ENCODE results near the gene DENND1A.

The DENND1A gene

DNA sequence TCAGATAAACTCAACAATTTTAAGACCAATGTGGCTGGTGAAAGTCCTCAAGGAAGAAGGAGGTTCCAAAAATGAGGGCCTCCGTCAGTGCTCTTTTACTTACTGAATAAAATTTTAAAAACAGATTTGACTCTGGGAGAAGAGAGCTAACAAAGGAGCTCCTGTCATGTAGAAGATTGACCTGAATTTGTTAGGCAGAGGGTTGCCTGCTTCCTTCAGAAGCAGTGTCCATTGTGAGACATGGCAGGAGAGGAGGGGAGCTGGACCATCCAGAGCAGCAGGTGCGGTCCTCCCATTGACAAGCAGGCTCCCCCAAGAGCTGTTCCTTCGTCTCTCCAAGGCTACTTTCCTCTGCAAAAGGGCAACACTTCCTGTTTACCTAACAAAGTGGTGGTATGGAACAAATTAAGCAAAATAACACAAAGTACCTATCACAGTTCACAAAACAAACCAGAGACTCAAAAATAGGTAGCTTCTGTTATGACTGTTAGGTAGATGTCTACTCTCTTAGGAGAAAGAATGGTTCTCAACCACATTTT lies 238.1 kb downstream of the DENND1A start:
- no peak overlapping the region for H3K27ac ChIP-seq (ENCODE audit: low read length, poor library complexity, severe bottlenecking)
- H3K4ac ChIP-seq (ENCODE audit: low read depth in 1 of 2, low read length in 2 of 2): no peak overlapping the region
- no peak for DNase-seq
- H3K9me3 ChIP-seq (ENCODE audit: control insufficient read depth, low read length): no peaks in the 10 kb centered on the region
- H3K36me3 ChIP-seq (ENCODE audit: control insufficient read depth in 1 of 2, insufficient read depth in 2 of 2, low read depth in 1 of 2, low read length in 2 of 2): no peaks in the 10 kb centered on the region
- H4K8ac ChIP-seq (ENCODE audit: low read length): no peak overlapping the region
- H2BK120ac ChIP-seq (ENCODE audit: low read depth, low read length): no peak overlapping the region
- H3K4me1 ChIP-seq (ENCODE audit: control insufficient read depth, insufficient read depth, low read depth, low read length): no peaks in the 10 kb centered on the region
- no peak overlapping the region for H2AFZ ChIP-seq (ENCODE audit: low read depth, low read length)
- H3K18ac ChIP-seq (ENCODE audit: low read depth in 1 of 2, low read length in 2 of 2): no peak overlapping the region
- H3K23ac ChIP-seq (ENCODE audit: low read length in 2 of 2): no peak overlapping the region
- H4K91ac ChIP-seq (ENCODE audit: low read length): peak overlapping the region; percentile 20
- H2BK15ac ChIP-seq (ENCODE audit: low read depth, poor library complexity, severe bottlenecking): no peak overlapping the region
- H3K4me2 ChIP-seq (ENCODE audit: low read length, poor library complexity, severe bottlenecking): no peak overlapping the region
- WGBS: 90% methylated on average over 2 of the region's 3 CpGs
- no peak overlapping the region for H2AK5ac ChIP-seq (ENCODE audit: low read length, severe bottlenecking)
- no peak overlapping the region for H3K14ac ChIP-seq (ENCODE audit: low read length in 2 of 2)
- peaks cover 3% of the 10 kb centered on the region for H3K79me1 ChIP-seq (replicated peaks; ENCODE audit: low read length, poor library complexity, severe bottlenecking)
- no peak overlapping the region for H3K4me3 ChIP-seq (ENCODE audit: insufficient read depth in 1 of 2, low read depth in 1 of 2, low read length in 2 of 2)
- H3K27me3 ChIP-seq (ENCODE audit: control insufficient read depth in 1 of 2, insufficient read depth in 1 of 2, low read length in 2 of 2): no peaks in the 10 kb centered on the region
- H2BK12ac ChIP-seq (ENCODE audit: low read length in 2 of 2): no peak overlapping the region
- no peak overlapping the region for H2BK5ac ChIP-seq (ENCODE audit: low read depth, low read length, poor library complexity, severe bottlenecking)
- no peak overlapping the region for H3K9ac ChIP-seq (ENCODE audit: low read length)

DNA sequence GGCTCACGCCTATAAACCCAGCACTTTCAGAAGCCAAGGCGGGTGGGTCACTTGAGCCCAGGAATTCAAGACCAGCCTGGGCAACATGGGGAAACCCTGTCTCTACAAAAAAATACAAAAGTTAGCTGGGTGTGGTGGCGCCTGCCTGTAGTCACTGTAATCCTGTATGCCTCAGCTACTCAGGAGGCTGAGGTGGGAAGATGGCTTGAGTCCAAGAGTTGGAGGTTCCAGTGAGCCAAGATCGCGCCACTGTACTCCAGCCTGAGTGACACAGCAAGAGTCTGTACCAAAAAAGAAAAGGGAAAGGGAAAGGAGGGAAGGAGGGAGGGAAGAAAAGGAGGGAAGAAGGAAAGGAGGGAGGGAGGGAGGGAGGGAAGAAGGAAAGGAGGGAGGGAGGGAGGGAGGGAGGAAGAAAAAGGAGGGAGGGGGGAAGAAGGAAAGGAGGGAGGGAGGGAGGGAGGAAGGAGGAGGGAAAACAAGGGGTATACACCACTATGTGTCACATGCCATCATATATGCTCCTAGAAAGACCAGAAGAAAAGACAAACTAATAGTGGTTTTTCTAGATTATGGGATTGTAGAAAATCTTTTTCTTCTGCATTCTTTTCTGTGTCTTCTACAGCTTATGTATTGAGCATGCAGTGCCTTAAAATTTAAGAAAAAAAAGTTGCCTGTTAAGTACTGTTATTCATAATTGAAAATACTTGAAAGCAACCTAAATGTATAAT lies 240.1 kb downstream of the DENND1A start:
- Histone ChIP-seq H3K9ac (ENCODE audit: low read length) (no peak overlapping the region), H3K27ac (ENCODE audit: low read length, poor library complexity, severe bottlenecking) (no peak overlapping the region), H3K36me3 (ENCODE audit: control insufficient read depth in 1 of 2, insufficient read depth in 2 of 2, low read depth in 1 of 2, low read length in 2 of 2) (no peaks in the 10 kb centered on the region), H3K14ac (ENCODE audit: low read length in 2 of 2) (no peak overlapping the region), H3K79me1 (replicated peaks; ENCODE audit: low read length, poor library complexity, severe bottlenecking) (peaks cover 3% of the 10 kb centered on the region), H3K4me2 (ENCODE audit: low read length, poor library complexity, severe bottlenecking) (no peak overlapping the region), H3K18ac (ENCODE audit: low read depth in 1 of 2, low read length in 2 of 2) (no peak overlapping the region), H3K4ac (ENCODE audit: low read depth in 1 of 2, low read length in 2 of 2) (no peak overlapping the region), H3K27me3 (ENCODE audit: control insufficient read depth in 1 of 2, insufficient read depth in 1 of 2, low read length in 2 of 2) (no peaks in the 10 kb centered on the region), H2BK5ac (ENCODE audit: low read depth, low read length, poor library complexity, severe bottlenecking) (no peak overlapping the region), H3K4me3 (ENCODE audit: insufficient read depth in 1 of 2, low read depth in 1 of 2, low read length in 2 of 2) (no peak overlapping the region), H3K23ac (ENCODE audit: low read length in 2 of 2) (no peak overlapping the region), H2AFZ (ENCODE audit: low read depth, low read length) (no peak overlapping the region), H4K91ac (ENCODE audit: low read length) (no peak overlapping the region), H2BK15ac (ENCODE audit: low read depth, poor library complexity, severe bottlenecking) (no peak overlapping the region), H2BK12ac (ENCODE audit: low read length in 2 of 2) (no peak overlapping the region), H4K8ac (ENCODE audit: low read length) (no peak overlapping the region), H3K9me3 (ENCODE audit: control insufficient read depth, low read length) (no peaks in the 10 kb centered on the region), H2BK120ac (ENCODE audit: low read depth, low read length) (no peak overlapping the region), H3K4me1 (ENCODE audit: control insufficient read depth, insufficient read depth, low read depth, low read length) (no peaks in the 10 kb centered on the region), H2AK5ac (ENCODE audit: low read length, severe bottlenecking) (no peak overlapping the region)
- WGBS: 96% methylated on average over 5 of the region's 5 CpGs
- no peak for DNase-seq

DNA sequence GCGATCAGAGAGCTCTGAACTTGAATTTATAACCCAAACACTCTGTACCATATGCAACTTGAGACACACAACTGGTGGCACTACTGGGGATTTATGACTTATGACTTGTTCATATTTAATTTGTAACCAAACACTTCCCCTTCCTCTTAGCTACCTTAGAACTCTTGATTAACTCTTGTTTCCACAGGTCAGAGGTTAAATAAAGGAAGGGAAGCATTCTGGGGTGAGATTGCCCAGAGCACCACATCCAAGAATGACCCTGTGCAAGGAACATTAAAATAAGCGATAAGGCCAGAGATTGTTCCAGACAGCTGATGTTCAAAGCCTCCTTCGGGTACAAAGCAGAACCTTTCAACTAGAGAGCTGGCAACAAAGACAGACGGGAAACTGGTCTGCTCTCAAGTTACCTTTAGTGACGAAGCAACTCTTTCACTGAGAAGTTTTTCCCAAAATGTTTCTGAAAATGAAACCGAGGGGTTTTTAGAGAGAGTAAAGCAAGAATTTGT lies 242.6 kb downstream of the DENND1A start:
- no peak overlapping the region for H3K9ac ChIP-seq (ENCODE audit: low read length)
- no peak overlapping the region for H2BK12ac ChIP-seq (ENCODE audit: low read length in 2 of 2)
- no peak overlapping the region for H3K27ac ChIP-seq (ENCODE audit: low read length, poor library complexity, severe bottlenecking)
- no peak for DNase-seq
- WGBS: 50% methylated on average over 6 of the region's 6 CpGs
- no peak overlapping the region for H2BK5ac ChIP-seq (ENCODE audit: low read depth, low read length, poor library complexity, severe bottlenecking)
- H3K4ac ChIP-seq (ENCODE audit: low read depth in 1 of 2, low read length in 2 of 2): no peak overlapping the region
- no peak overlapping the region for H2AK5ac ChIP-seq (ENCODE audit: low read length, severe bottlenecking)
- H3K79me1 ChIP-seq (replicated peaks; ENCODE audit: low read length, poor library complexity, severe bottlenecking): peaks cover 3% of the 10 kb centered on the region
- no peak overlapping the region for H3K23ac ChIP-seq (ENCODE audit: low read length in 2 of 2)
- H3K9me3 ChIP-seq (ENCODE audit: control insufficient read depth, low read length): no peaks in the 10 kb centered on the region
- no peak overlapping the region for H4K91ac ChIP-seq (ENCODE audit: low read length)
- no peak overlapping the region for H2AFZ ChIP-seq (ENCODE audit: low read depth, low read length)
- no peak overlapping the region for H3K18ac ChIP-seq (ENCODE audit: low read depth in 1 of 2, low read length in 2 of 2)
- no peaks in the 10 kb centered on the region for H3K27me3 ChIP-seq (ENCODE audit: control insufficient read depth in 1 of 2, insufficient read depth in 1 of 2, low read length in 2 of 2)
- H3K4me2 ChIP-seq (ENCODE audit: low read length, poor library complexity, severe bottlenecking): no peak overlapping the region
- no peak overlapping the region for H3K14ac ChIP-seq (ENCODE audit: low read length in 2 of 2)
- H4K8ac ChIP-seq (ENCODE audit: low read length): no peak overlapping the region
- H3K4me3 ChIP-seq (ENCODE audit: insufficient read depth in 1 of 2, low read depth in 1 of 2, low read length in 2 of 2): no peak overlapping the region
- no peaks in the 10 kb centered on the region for H3K36me3 ChIP-seq (ENCODE audit: control insufficient read depth in 1 of 2, insufficient read depth in 2 of 2, low read depth in 1 of 2, low read length in 2 of 2)
- H2BK15ac ChIP-seq (ENCODE audit: low read depth, poor library complexity, severe bottlenecking): no peak overlapping the region
- H3K4me1 ChIP-seq (ENCODE audit: control insufficient read depth, insufficient read depth, low read depth, low read length): no peaks in the 10 kb centered on the region
- H2BK120ac ChIP-seq (ENCODE audit: low read depth, low read length): no peak overlapping the region

DNA sequence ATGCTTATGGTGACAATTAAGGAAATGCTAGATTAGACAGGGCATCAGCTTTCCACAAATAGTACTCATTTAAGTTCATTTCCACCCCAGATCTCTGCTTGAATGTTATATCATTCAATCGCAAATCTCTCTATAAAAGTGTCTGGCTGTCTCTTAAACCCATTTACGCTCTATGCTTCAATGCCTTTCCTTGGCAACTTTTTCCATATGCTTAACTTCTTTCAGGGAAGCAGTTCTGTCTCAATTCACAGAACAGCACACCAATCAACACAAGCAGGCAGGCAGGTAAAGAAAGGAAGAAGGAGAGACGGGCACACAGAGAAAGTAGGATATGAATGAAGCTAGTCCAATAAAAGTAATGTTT lies 243.1 kb downstream of the DENND1A start:
- no peak overlapping the region for H3K18ac ChIP-seq (ENCODE audit: low read depth in 1 of 2, low read length in 2 of 2)
- no peak overlapping the region for H4K91ac ChIP-seq (ENCODE audit: low read length)
- H3K27ac ChIP-seq (ENCODE audit: low read length, poor library complexity, severe bottlenecking): no peak overlapping the region
- no peak overlapping the region for H2AFZ ChIP-seq (ENCODE audit: low read depth, low read length)
- no peak overlapping the region for H3K4ac ChIP-seq (ENCODE audit: low read depth in 1 of 2, low read length in 2 of 2)
- no peaks in the 10 kb centered on the region for H3K36me3 ChIP-seq (ENCODE audit: control insufficient read depth in 1 of 2, insufficient read depth in 2 of 2, low read depth in 1 of 2, low read length in 2 of 2)
- no peaks in the 10 kb centered on the region for H3K4me1 ChIP-seq (ENCODE audit: control insufficient read depth, insufficient read depth, low read depth, low read length)
- no peak overlapping the region for H2BK12ac ChIP-seq (ENCODE audit: low read length in 2 of 2)
- H3K27me3 ChIP-seq (ENCODE audit: control insufficient read depth in 1 of 2, insufficient read depth in 1 of 2, low read length in 2 of 2): no peaks in the 10 kb centered on the region
- H2AK5ac ChIP-seq (ENCODE audit: low read length, severe bottlenecking): no peak overlapping the region
- H3K4me3 ChIP-seq (ENCODE audit: insufficient read depth in 1 of 2, low read depth in 1 of 2, low read length in 2 of 2): no peak overlapping the region
- no peak overlapping the region for H3K23ac ChIP-seq (ENCODE audit: low read length in 2 of 2)
- H2BK120ac ChIP-seq (ENCODE audit: low read depth, low read length): no peak overlapping the region
- H3K9ac ChIP-seq (ENCODE audit: low read length): peak overlapping the region; percentile 22
- H3K79me1 ChIP-seq (replicated peaks; ENCODE audit: low read length, poor library complexity, severe bottlenecking): peaks cover 3% of the 10 kb centered on the region
- no peak overlapping the region for H3K4me2 ChIP-seq (ENCODE audit: low read length, poor library complexity, severe bottlenecking)
- no peak overlapping the region for H4K8ac ChIP-seq (ENCODE audit: low read length)
- no peaks in the 10 kb centered on the region for H3K9me3 ChIP-seq (ENCODE audit: control insufficient read depth, low read length)
- no peak overlapping the region for H2BK15ac ChIP-seq (ENCODE audit: low read depth, poor library complexity, severe bottlenecking)
- no peak for DNase-seq
- no peak overlapping the region for H2BK5ac ChIP-seq (ENCODE audit: low read depth, low read length, poor library complexity, severe bottlenecking)
- WGBS: 77% methylated on average over 2 of the region's 3 CpGs
- no peak overlapping the region for H3K14ac ChIP-seq (ENCODE audit: low read length in 2 of 2)
